Brain microvascular endothelial cell (primary cell): ENCODE data around the gene NUCKS1.

Experiments used
- DNase-seq: peaks from one replicate; pipeline ENCODE4 v3.0.0-alpha.2; 2020
- H3K27ac ChIP-seq: fragments of 250-450 bp; sonication (Bioruptor Pico); 2 replicates; pipeline ENCODE4 v1.5.1; 2020; ENCODE audit warnings: mild to moderate bottlenecking, moderate library complexity
- H3K27me3 ChIP-seq: fragments of 250-450 bp; sonication (Bioruptor Pico); replicated peaks from 2 replicates; pipeline ENCODE4 v1.5.1; 2020; ENCODE audit warnings: mild to moderate bottlenecking
- H3K36me3 ChIP-seq: fragments of 250-450 bp; sonication (Bioruptor Pico); replicated peaks from 2 replicates; pipeline ENCODE4 v1.5.1; 2020; ENCODE audit warnings: mild to moderate bottlenecking
- H3K4me3 ChIP-seq: 2 replicates; pipeline ENCODE4 v1.5.1; 2011; ENCODE audit warnings: low read depth, mild to moderate bottlenecking, control low read depth, low read length, moderate library complexity
- in situ Hi-C: cut with HindIII; loops from 2 replicates; pipeline ENCODE4 v1.10.0; 2017; ENCODE audit warnings: low sequenced_read_pairs, low pct_ligation_motif_present
- TF ChIP-seq, protein P1 (sequence below): IDR thresholded peaks from 2 replicates; pipeline ENCODE4 v1.5.1; 2011; ENCODE audit warnings: low read depth, mild to moderate bottlenecking, moderate library complexity, low read length, control low read depth, inconsistent platforms; ENCODE audit errors: missing control alignments

The NUCKS1 gene

DNA sequence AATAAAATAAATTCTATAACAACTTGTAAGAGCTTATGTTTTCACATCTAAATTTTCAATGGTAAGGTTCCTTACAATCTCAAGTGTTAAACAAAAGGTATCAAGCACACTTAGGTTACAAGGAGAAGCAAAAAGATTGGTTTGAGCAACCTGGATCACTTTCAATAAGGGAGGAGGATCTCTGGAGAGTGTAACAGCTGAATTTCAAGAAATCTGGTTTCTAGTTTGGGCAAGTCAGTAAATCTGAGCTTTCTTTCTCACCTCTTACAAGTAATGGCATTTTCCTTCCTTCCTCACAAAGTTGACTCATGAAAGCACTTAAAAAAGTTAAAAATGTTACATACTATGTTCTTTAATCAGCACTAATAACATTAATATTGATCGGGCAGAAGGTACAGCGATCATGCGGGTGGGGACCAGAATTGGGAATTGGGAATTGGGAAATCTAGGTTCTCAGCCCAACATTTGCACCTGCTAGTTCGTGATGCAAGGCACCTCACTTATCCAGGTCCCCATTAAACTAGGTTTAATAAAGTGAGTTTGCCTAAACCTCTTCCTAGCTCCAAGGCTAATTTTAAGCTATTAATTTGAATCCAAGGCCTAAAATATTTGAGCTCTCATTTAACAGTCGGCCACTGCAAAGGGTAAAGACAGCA is 3.1 kb downstream of the NUCKS1 start:
- H3K27ac ChIP-seq = no peak overlapping the region
- TF ChIP-seq, protein P1, sequence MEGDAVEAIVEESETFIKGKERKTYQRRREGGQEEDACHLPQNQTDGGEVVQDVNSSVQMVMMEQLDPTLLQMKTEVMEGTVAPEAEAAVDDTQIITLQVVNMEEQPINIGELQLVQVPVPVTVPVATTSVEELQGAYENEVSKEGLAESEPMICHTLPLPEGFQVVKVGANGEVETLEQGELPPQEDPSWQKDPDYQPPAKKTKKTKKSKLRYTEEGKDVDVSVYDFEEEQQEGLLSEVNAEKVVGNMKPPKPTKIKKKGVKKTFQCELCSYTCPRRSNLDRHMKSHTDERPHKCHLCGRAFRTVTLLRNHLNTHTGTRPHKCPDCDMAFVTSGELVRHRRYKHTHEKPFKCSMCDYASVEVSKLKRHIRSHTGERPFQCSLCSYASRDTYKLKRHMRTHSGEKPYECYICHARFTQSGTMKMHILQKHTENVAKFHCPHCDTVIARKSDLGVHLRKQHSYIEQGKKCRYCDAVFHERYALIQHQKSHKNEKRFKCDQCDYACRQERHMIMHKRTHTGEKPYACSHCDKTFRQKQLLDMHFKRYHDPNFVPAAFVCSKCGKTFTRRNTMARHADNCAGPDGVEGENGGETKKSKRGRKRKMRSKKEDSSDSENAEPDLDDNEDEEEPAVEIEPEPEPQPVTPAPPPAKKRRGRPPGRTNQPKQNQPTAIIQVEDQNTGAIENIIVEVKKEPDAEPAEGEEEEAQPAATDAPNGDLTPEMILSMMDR = no peak
- peak overlapping the region; percentile 9 for H3K4me3 ChIP-seq

DNA sequence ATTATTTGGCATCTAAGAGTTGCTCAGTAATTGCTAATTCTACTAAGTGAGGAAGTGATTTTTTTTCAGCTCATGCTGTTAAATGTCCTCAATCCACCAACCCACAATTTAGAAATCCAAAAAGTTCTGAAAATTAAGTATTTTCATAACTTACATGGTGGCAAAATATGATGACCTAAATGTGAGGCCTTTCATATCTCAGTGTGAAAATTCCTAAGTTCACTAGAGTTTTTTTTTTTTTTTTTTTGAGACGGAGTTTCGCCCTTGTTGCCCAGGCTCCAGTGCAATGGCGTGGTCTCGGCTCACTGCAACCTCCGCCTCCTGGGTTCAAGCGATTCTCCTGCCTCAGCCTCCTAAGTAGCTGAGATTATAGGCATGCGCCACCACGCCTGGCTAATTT is 5.6 kb downstream of the NUCKS1 start:
- H3K36me3 ChIP-seq = no peaks in the 10 kb centered on the region
- DNase-seq = no peak
- H3K4me3 ChIP-seq = no peak overlapping the region
- TF ChIP-seq, protein P1 = no peak
- no peaks in the 10 kb centered on the region for H3K27me3 ChIP-seq
- in situ Hi-C loops = no loop called here
- H3K27ac ChIP-seq = no peak overlapping the region

More for the DNA sequence above, 3.1 kb downstream of the NUCKS1 start:
- Histone ChIP-seq H3K36me3 (no peaks in the 10 kb centered on the region), H3K27me3 (no peaks in the 10 kb centered on the region)
- in situ Hi-C loops = no loop called here
- no peak for DNase-seq

DNA sequence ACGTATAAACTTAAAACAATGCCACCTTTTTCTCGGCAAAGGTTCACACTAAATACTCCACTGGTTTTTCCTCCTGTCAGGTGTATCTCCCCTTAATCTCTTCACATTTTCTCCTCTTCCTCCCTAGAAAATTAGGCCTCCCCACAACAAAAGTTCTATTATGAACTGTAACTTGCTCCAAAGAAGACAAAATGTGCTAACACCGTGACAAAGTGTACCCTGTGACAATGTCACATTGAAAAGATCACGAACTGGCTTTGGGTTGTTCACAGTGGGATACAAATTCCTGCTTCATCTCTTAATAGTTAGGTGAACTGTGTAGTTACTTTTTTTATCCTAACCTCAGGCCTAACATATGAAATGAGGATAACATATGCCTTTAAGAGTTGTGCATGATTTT is 6.0 kb downstream of the NUCKS1 start:
- DNase-seq = no peak
- Histone ChIP-seq H3K36me3 (peaks cover 2% of the 10 kb centered on the region), H3K4me3 (no peak overlapping the region), H3K27me3 (no peaks in the 10 kb centered on the region), H3K27ac (no peak overlapping the region)
- TF ChIP-seq, protein P1 = no peak
- in situ Hi-C loops = no loop called here

DNA sequence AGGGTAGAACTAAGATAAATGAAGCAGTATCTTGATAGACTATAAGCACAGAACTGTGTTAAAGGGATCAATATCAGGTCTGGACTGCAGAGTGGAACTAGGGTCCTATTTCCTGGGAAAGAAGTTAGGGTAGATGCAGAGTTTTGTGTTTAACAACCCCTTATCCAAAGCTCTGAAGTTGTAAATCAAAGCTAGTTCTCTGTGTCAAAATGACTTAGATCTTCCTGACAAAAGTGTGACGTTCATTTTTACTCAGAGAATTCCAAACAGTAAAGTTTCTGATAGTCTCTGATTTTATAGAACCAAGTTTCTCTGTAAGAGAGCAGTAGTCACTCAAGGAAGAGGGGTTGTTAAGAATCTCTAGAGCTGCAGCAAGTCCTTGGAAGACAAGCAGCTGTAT is 8.3 kb downstream of the NUCKS1 start:
- Histone ChIP-seq H3K36me3 (peaks cover 3% of the 10 kb centered on the region), H3K27ac (no peak overlapping the region), H3K27me3 (no peaks in the 10 kb centered on the region), H3K4me3 (no peak overlapping the region)
- no peak for DNase-seq
- TF ChIP-seq, protein P1 = no peak
- in situ Hi-C loops = no loop called here

DNA sequence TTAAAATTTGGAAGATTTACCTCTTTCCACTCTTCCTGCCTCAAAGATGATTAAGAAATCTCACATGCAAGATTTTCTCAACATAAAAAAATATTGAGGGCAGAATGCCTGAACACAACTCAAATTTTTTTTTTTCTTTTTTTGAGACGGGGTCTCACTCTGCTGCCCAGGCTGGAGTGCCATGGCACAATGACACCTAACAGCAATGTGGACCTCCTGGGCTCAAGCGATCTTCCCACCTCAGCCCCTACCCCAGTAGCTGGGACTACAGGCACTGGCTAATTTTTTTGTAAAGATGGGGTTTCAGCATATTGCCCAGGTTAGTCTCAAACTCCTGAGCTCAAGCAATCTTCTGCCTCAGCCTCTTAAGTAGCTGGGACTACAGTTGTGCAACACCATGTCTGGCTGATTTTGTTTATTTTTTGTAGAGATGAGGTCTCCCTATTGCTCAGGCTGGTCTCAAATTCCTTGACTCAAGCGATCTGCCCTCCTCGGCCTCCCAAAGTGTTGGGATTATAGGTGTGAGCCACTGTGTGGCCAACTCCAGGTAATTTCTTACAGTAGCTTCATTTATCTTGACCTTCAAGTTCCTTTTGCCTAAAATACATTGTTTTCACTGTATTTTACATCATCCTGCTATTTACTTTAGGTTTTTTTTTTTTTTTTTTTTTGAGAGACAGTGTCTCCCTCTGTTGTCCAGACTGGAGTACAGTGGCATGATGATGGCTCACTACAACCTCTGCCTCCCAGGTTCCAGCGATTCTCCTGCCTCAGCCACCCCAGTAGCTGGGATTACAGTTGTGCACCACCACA is 10.4 kb downstream of the NUCKS1 start:
- Histone ChIP-seq H3K4me3 (no peak overlapping the region), H3K36me3 (peaks cover 3% of the 10 kb centered on the region), H3K27me3 (no peaks in the 10 kb centered on the region), H3K27ac (peak overlapping the region; percentile 29)
- TF ChIP-seq, protein P1 = peak; percentile 55
- peak; percentile 51 for DNase-seq
- in situ Hi-C loops = no loop called here

DNA sequence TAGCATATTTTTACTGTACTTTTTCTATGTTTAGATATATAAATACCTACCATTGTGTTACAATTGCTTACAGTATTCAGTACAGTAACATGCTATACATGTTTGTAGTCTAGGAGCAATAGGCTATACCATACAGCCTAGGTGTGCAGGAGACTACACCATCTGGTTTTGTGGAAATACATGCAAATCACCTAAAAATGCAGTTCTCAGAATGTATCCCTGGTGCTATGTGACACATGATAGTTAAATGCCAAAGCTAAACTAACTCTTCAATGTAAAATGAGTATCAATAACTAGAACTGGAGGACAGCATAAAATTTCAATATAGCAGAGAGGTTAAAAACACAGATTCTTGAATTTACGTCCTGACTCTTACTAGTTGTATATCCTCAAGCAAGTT is 14.8 kb downstream of the NUCKS1 start:
- TF ChIP-seq, protein P1 = no peak
- no peak overlapping the region for H3K27ac ChIP-seq
- DNase-seq = no peak
- H3K36me3 ChIP-seq = peaks cover 3% of the 10 kb centered on the region
- H3K4me3 ChIP-seq = no peak overlapping the region
- in situ Hi-C loops = no loop called here
- no peaks in the 10 kb centered on the region for H3K27me3 ChIP-seq
